ENCODE measurements around the gene VWA3A. TPM values are rescaled to one million over a fixed set of nuclear protein-coding genes. Genes with fewer than 3 reads are reported as not detected.
"Not testable (repeated sequence)": the region's sequence is repeated elsewhere in the genome, so short reads cannot be mapped to it uniquely, and the experiment has no call there.

The VWA3A gene
- total RNA-seq, 2 experiments from 2014 or later: 0.15 to 0.20 TPM

DNA sequence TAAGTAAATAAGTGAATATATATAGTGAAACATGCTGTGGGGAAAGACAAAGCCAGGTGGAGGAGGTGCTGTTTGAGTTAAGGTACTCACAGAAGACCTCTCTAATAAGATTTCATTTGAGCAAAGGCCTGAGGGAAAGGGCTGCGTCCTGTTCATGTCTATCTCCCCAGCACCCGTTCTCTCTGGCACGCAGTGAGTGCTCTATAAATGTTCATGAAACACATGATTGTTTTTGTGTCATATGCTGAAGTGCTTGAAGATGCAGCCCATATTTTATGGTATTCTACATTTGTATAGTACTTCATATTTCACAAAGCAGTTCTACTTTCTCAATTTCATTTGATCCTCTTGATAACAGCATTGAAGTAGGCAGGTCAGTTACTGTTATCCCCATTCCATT lies 990 bp downstream of the VWA3A start:
- H3K36me3 Mint-ChIP-seq (ENCODE audit: low read depth): no peaks in the 10 kb centered on the region
- no peak overlapping the region for H3K27ac Mint-ChIP-seq
- H3K27me3 Mint-ChIP-seq: peaks cover 19% of the 10 kb centered on the region
- no peaks in the 10 kb centered on the region for H3K4me1 Mint-ChIP-seq
- CTCF ChIA-PET: interaction anchor here (2.2 kb wide), 1 partner anchor 16 kb away, joined by 5 read pairs; no protein-coding TSS in a partner anchor
- POLR2A ChIA-PET: no interaction called here
- H3K9me3 Mint-ChIP-seq: no peaks in the 10 kb centered on the region
- DNase-seq: no peak
- H3K4me3 Mint-ChIP-seq: no peak overlapping the region

DNA sequence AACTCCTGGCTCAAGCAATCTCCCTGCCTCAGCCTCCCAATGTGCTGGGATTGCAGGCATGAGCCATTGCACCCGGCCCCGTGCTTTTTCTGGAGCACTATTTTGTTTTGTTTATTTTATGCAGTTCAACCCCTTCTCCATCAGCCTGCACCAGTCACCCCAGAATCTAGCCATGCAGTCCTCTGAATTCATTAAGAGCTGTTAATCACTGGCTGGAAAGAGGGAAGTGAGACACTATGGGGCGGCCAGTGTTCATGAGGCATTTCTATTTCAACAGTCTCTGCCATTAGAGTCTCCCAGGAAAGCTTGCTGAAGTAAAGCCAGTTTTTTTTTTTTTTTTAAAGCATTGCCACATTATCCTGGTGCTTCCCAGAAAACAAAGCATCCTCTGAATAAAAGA lies 1.7 kb downstream of the VWA3A start:
- H3K36me3 Mint-ChIP-seq (ENCODE audit: low read depth): no peaks in the 10 kb centered on the region
- peaks cover 19% of the 10 kb centered on the region for H3K27me3 Mint-ChIP-seq
- CTCF ChIA-PET: interaction anchor here (0.8 to 1.0 kb wide), 2 partner anchors 16 to 143 kb away, joined by 4 read pairs; no protein-coding TSS in a partner anchor
- POLR2A ChIA-PET: no interaction called here
- H3K4me1 Mint-ChIP-seq: no peaks in the 10 kb centered on the region
- no peak overlapping the region for H3K4me3 Mint-ChIP-seq
- no peaks in the 10 kb centered on the region for H3K9me3 Mint-ChIP-seq
- DNase-seq: no peak
- no peak overlapping the region for H3K27ac Mint-ChIP-seq

GRCh38 chr16:22098405-22099255 lies 6.3 kb downstream of the VWA3A start:
- H3K4me3 Mint-ChIP-seq: no peak overlapping the region
- peaks cover 19% of the 10 kb centered on the region for H3K27me3 Mint-ChIP-seq
- no peak overlapping the region for H3K27ac Mint-ChIP-seq
- peak; percentile 29 for DNase-seq
- H3K4me1 Mint-ChIP-seq: no peaks in the 10 kb centered on the region
- ChIA-PET CTCF (interaction anchor here (0.6 to 1.7 kb wide), 18 partner anchors 9 to 790 kb away, joined by 3 to 9 read pairs (median 4); no protein-coding TSS in a partner anchor), POLR2A (no interaction called here)
- H3K9me3 Mint-ChIP-seq: no peaks in the 10 kb centered on the region
- no peaks in the 10 kb centered on the region for H3K36me3 Mint-ChIP-seq (ENCODE audit: low read depth)

GRCh38 chr16:22099256-22099975 lies 7.1 kb downstream of the VWA3A start:
- H3K9me3 Mint-ChIP-seq: no peaks in the 10 kb centered on the region
- no peak overlapping the region for H3K4me3 Mint-ChIP-seq
- H3K4me1 Mint-ChIP-seq: no peaks in the 10 kb centered on the region
- peaks cover 19% of the 10 kb centered on the region for H3K27me3 Mint-ChIP-seq
- ChIA-PET CTCF (interaction anchor here (0.6 to 1.7 kb wide), 18 partner anchors 10 to 790 kb away, joined by 3 to 9 read pairs (median 4); no protein-coding TSS in a partner anchor), POLR2A (no interaction called here)
- DNase-seq: no peak
- no peaks in the 10 kb centered on the region for H3K36me3 Mint-ChIP-seq (ENCODE audit: low read depth)
- H3K27ac Mint-ChIP-seq: no peak overlapping the region

- Mint-ChIP-seq H3K27ac (no peak overlapping the region), H3K4me1 (no peaks in the 10 kb centered on the region), H3K36me3 (ENCODE audit: low read depth) (no peaks in the 10 kb centered on the region), H3K4me3 (no peak overlapping the region), H3K9me3 (no peaks in the 10 kb centered on the region), H3K27me3 (peaks cover 7% of the 10 kb centered on the region)
- ChIA-PET POLR2A (no interaction called here), CTCF (interaction anchor here (0.6 kb wide), 1 partner anchor 66 kb away, joined by 6 read pairs; no protein-coding TSS in a partner anchor)
- DNase-seq: no peak
These were observed 11.1 kb downstream of the VWA3A start for GRCh38 chr16:22103441-22103840.

- no peaks in the 10 kb centered on the region for H3K36me3 Mint-ChIP-seq (ENCODE audit: low read depth)
- H3K27me3 Mint-ChIP-seq: peaks cover 10% of the 10 kb centered on the region
- POLR2A ChIA-PET: no interaction called here
- CTCF ChIA-PET: interaction anchor here (0.6 to 1.2 kb wide), 3 partner anchors 11 to 59 kb away, joined by 4 read pairs; no protein-coding TSS in a partner anchor
- H3K9me3 Mint-ChIP-seq: no peaks in the 10 kb centered on the region
- DNase-seq: no peak
- H3K27ac Mint-ChIP-seq: no peak overlapping the region
- no peak overlapping the region for H3K4me3 Mint-ChIP-seq
- H3K4me1 Mint-ChIP-seq: peaks cover 3% of the 10 kb centered on the region
These were observed 17.0 kb downstream of the VWA3A start for GRCh38 chr16:22109258-22109898.

DNA sequence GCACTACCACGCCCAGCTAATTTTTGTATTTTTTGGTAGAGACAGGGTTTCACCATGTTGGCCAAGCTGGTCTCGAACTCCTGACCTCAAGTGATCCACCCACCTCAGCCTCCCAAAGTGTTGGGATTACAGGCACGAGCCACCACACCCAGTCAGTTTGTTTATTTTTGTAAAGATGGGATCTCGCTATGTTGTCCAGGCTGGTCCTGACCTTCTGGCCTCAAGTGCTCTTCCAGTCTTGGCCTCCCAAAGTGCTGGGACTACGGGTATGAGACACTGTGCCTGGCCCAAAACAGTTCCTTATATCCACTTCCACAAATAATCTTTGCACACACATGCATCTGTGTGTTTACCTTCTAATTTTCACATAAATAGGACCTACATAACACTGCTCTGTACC lies 19.3 kb downstream of the VWA3A start:
- H3K9me3 Mint-ChIP-seq; H3K4me3 Mint-ChIP-seq; H3K27me3 Mint-ChIP-seq; H3K36me3 Mint-ChIP-seq (ENCODE audit: low read depth); H3K4me1 Mint-ChIP-seq; POLR2A ChIA-PET; DNase-seq; H3K27ac Mint-ChIP-seq: not testable (repeated sequence)
- CTCF ChIA-PET: interaction anchor here (1.2 kb wide), 1 partner anchor 27 kb away, joined by 3 read pairs; no protein-coding TSS in a partner anchor

- no peak for DNase-seq
- no peaks in the 10 kb centered on the region for H3K9me3 Mint-ChIP-seq
- no peaks in the 10 kb centered on the region for H3K36me3 Mint-ChIP-seq (ENCODE audit: low read depth)
- H3K27me3 Mint-ChIP-seq: no peaks in the 10 kb centered on the region
- no peaks in the 10 kb centered on the region for H3K4me1 Mint-ChIP-seq
- ChIA-PET POLR2A (no interaction called here), CTCF (no interaction called here)
- H3K27ac Mint-ChIP-seq: no peak overlapping the region
- H3K4me3 Mint-ChIP-seq: no peak overlapping the region
These were observed 23.9 kb downstream of the VWA3A start for GRCh38 chr16:22116095-22116700.

DNA sequence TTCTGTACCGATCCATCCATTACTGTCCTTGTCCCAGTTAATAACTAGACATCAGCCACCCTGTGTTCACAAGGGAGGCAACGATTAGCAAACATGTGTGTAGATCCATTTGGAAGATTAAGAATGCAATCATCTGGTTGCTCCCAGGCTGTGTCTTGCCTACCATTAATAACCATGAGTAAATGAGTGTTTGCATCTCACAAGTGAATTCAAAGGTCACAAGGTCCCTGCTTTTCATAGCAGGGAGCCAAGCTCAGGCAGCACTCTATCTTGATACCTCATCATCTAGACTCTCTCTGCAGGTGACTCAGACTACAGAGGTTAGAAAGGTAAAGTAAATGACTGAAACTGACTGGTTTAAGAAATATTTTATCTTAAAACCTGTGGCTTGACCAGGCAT lies 25.3 kb downstream of the VWA3A start:
- ChIA-PET CTCF (interaction anchor here (0.7 kb wide), 1 partner anchor 10 kb away, joined by 3 read pairs; no protein-coding TSS in a partner anchor), POLR2A (no interaction called here)
- no peaks in the 10 kb centered on the region for H3K36me3 Mint-ChIP-seq (ENCODE audit: low read depth)
- peaks cover 2% of the 10 kb centered on the region for H3K27me3 Mint-ChIP-seq
- DNase-seq: no peak
- H3K4me3 Mint-ChIP-seq: no peak overlapping the region
- H3K27ac Mint-ChIP-seq: no peak overlapping the region
- H3K4me1 Mint-ChIP-seq: no peaks in the 10 kb centered on the region
- H3K9me3 Mint-ChIP-seq: no peaks in the 10 kb centered on the region

- H3K36me3 Mint-ChIP-seq (ENCODE audit: low read depth): no peaks in the 10 kb centered on the region
- no peaks in the 10 kb centered on the region for H3K9me3 Mint-ChIP-seq
- ChIA-PET CTCF (no interaction called here), POLR2A (no interaction called here)
- H3K27ac Mint-ChIP-seq: no peak overlapping the region
- peaks cover 2% of the 10 kb centered on the region for H3K27me3 Mint-ChIP-seq
- DNase-seq: no peak
- no peaks in the 10 kb centered on the region for H3K4me1 Mint-ChIP-seq
- H3K4me3 Mint-ChIP-seq: no peak overlapping the region
These were observed 28.1 kb downstream of the VWA3A start for GRCh38 chr16:22120440-22120839.

- Mint-ChIP-seq H3K9me3 (no peaks in the 10 kb centered on the region), H3K4me1 (no peaks in the 10 kb centered on the region), H3K36me3 (ENCODE audit: low read depth) (no peaks in the 10 kb centered on the region), H3K27me3 (peaks cover 2% of the 10 kb centered on the region), H3K27ac (no peak overlapping the region), H3K4me3 (no peak overlapping the region)
- DNase-seq: no peak
- POLR2A ChIA-PET: interaction anchor here (0.6 kb wide), 1 partner anchor 110 kb away, joined by 6 read pairs; no protein-coding TSS in a partner anchor
- CTCF ChIA-PET: no interaction called here
These were observed 29.9 kb downstream of the VWA3A start for GRCh38 chr16:22122239-22122638.

DNA sequence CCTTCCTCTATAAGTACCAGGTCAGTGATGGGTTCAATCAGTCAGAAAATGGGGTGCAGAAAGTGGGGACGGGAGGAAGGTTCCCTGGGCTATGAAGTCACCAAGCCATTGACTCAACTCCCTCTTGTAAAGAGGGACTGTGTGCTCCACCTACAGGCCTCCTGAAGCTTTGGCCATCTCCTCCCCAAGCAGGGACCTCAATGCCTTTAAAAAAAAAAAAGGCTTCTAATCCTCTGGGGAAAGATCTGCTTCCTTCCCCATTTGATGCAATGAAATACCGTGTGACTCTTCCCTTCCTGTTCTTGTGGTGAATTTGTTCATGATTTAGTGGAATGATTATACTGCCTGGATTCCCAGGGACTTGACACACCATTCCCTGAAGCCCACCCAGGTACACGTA lies 30.8 kb downstream of the VWA3A start:
- no peak overlapping the region for H3K4me3 Mint-ChIP-seq
- H3K27ac Mint-ChIP-seq: no peak overlapping the region
- ChIA-PET POLR2A (no interaction called here), CTCF (interaction anchor here (1.0 kb wide), 1 partner anchor 46 kb away, joined by 3 read pairs; no protein-coding TSS in a partner anchor)
- no peaks in the 10 kb centered on the region for H3K36me3 Mint-ChIP-seq (ENCODE audit: low read depth)
- no peaks in the 10 kb centered on the region for H3K9me3 Mint-ChIP-seq
- no peak for DNase-seq
- H3K27me3 Mint-ChIP-seq: peaks cover 8% of the 10 kb centered on the region
- no peaks in the 10 kb centered on the region for H3K4me1 Mint-ChIP-seq
